BLaER1 (cell line): Measurements from ENCODE around the gene KRTAP4-7.
A peak's percentile ranks its signal among the peaks of the same experiment; 100 is the strongest.
"Not testable (repeated sequence)": the region's sequence is repeated elsewhere in the genome, so short reads cannot be mapped to it uniquely, and the experiment has no call there.

Source experiments
- H3K27ac ChIP-seq: shearing (Covaris generic); formaldehyde crosslinking; 2 replicates; pipeline ENCODE4 v1.8.1; 2022
- H3K27me3 ChIP-seq: shearing (Covaris generic); formaldehyde crosslinking; 2 replicates; pipeline ENCODE4 v1.8.1; 2022
- H3K36me3 ChIP-seq: shearing (Covaris generic); formaldehyde crosslinking; 2 replicates; pipeline ENCODE4 v1.8.1; 2022
- H3K4me1 ChIP-seq: shearing (Covaris generic); formaldehyde crosslinking; 2 replicates; pipeline ENCODE4 v1.8.1; 2022
- H3K4me2 ChIP-seq: shearing (Covaris generic); formaldehyde crosslinking; 2 replicates; pipeline ENCODE4 v1.8.1; 2022
- H3K4me3 ChIP-seq: shearing (Covaris generic); formaldehyde crosslinking; 2 replicates; pipeline ENCODE4 v1.8.1; 2022
- H3K9ac ChIP-seq: shearing (Covaris generic); formaldehyde crosslinking; 2 replicates; pipeline ENCODE4 v1.8.1; 2022
- H3K9me3 ChIP-seq: shearing (Covaris generic); formaldehyde crosslinking; 2 replicates; pipeline ENCODE4 v1.8.1; 2022
- H4K20me1 ChIP-seq: shearing (Covaris generic); formaldehyde crosslinking; 2 replicates; pipeline ENCODE4 v1.8.1; 2022
- Cebpa-rat ChIP-seq: shearing (Covaris generic); IDR thresholded peaks from 2 replicates; pipeline ENCODE4 v1.8.1; 2022

The KRTAP4-7 gene

DNA sequence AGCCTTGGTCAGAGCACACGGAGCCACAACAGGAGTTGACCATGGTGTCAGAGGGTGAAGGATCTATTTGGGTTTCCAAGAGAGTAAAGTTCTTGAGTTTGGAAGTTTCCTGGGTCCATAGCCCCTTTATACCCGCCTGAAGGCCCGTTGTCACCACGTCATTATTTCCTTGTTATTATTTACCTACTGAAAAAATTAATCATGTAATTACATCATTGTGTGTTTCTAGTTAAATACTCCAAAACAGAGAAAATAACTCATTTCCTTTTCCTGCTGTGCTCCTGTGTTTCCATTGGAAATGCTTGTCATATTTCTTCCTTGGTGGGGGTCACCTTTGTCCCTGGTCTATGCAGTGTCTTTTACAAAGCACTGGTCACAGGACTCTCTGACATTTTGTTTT lies 14.1 kb downstream of the KRTAP4-7 start, which contains the start of gene KRTAP4-8:
Gene KRTAP4-8 (minus strand): TSS at position 101 of the 400 bp plus-strand sequence. CDS start 58 bp downstream, at position 43.
- Histone ChIP-seq H3K27me3 (no peaks in the 10 kb centered on the region), H3K4me3 (no peak within 1 kb of the TSS), H3K4me1 (peaks cover 13% of the 10 kb centered on the region), H3K9ac (no peak within 1 kb of the TSS), H3K27ac (no peak within 1 kb of the TSS), H3K36me3 (no peaks in the 10 kb centered on the region), H3K9me3 (peaks cover 15% of the 10 kb centered on the region), H3K4me2 (no peak within 1 kb of the TSS), H4K20me1 (no peaks in the 10 kb centered on the region)
- no peak for TF ChIP-seq Cebpa-rat

DNA sequence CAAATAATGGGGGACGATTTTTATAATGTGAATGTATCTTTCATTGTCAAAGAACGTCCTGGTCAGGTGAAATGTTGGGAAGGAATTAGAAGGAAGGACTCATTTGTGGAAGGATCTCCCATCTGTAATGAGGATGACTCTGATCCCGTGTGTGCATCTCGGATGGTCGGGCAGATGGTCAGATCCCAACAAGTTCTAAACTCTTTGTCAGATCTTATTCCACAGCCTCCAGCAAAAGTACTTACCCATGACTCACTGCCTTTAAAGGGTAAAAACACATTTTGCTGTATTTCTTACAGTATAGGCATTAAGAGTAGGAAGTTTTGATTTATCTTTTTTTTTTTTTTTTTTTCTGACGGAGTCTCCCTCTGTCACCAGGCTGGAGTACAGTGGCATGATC lies 14.5 kb downstream of the KRTAP4-7 start:
- Histone ChIP-seq H3K27me3 (no peaks in the 10 kb centered on the region), H3K36me3 (no peaks in the 10 kb centered on the region), H3K9me3 (peaks cover 11% of the 10 kb centered on the region), H3K9ac (no peak overlapping the region), H3K27ac (no peak overlapping the region), H3K4me2 (no peak overlapping the region), H3K4me1 (peaks cover 13% of the 10 kb centered on the region), H4K20me1 (no peaks in the 10 kb centered on the region), H3K4me3 (no peak overlapping the region)
- no peak for TF ChIP-seq Cebpa-rat

DNA sequence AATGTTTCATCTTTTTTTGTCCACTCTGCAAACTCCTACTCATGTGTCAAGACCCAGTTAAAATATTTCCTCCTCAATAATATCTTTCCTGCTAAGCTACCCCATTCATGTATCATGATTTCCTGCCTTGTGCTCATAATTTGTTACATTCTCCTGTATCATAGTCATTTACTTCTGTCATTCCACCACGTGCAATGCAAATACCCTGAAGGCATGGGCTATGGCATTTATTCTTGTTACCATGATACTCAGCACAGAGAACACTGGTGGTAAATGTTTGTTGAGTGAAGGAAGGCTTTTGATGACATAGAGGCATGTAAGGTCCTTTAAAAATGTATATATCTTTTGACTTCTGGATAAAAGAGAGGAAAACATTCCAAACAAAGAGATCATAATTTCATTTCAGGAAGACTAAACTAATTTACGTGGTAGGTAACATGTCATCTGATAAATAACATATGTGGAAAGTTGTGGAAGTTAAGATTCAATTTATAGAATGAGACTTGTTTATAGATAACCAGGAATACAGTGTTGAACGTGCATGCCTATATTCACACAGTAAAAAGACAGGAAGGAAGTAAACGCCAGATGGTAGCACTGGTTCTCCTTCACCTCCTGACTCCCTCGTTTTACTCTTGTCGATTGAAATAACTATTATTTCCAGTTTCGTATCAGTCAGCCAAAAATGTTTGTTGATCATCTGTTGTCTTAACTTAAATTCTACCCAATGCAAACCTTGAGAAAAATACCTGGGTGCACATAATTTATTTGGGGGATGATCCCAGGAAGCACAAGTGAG lies 15.9 kb downstream of the KRTAP4-7 start:
- H3K9me3 ChIP-seq, H3K4me3 ChIP-seq, H3K27me3 ChIP-seq, H3K36me3 ChIP-seq, H3K9ac ChIP-seq, H3K27ac ChIP-seq, H4K20me1 ChIP-seq: not testable (repeated sequence)
- Histone ChIP-seq H3K4me1 (peaks cover 13% of the 10 kb centered on the region), H3K4me2 (peak overlapping the region; percentile 61)

DNA sequence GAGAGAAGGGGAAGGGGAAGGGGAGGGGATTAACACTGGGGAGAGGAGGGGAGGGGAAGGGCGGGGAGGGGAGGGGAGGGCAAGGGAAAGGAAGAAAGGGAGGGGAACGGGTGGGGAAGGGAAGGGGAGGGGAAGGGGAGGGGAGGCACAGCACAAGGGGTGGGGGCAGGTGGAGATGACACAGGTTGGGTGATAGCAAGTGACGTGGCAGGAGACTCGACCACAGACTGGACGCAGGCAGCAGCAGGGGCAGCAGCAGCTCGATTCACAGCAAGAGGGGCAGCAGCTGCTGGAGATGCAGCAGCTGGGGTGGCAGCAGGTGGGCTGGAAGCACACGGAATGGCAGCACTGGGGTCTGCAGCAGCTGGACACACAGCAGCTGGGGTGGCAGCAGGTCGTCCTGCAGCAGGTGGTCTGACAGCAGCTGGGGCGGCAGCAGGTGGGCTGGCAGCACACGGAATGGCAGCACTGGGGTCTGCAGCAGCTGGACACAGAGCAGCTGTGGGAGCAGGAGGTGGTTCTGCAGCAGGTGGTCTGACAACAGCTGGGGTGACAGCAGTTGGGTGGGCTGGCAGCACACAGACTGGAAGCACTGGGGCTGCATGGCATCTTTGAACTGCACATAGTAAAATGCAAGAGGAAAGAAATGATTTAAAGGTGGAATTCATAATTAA lies 17.8 kb downstream of the KRTAP4-7 start, which contains the start of gene KRTAP4-16:
Gene KRTAP4-16 (minus strand): TSS at position 624 of the 674 bp plus-strand sequence. CDS start 0 bp downstream, at position 624.
- Histone ChIP-seq H4K20me1 (no peaks in the 10 kb centered on the region), H3K4me1 (peaks cover 13% of the 10 kb centered on the region)

DNA sequence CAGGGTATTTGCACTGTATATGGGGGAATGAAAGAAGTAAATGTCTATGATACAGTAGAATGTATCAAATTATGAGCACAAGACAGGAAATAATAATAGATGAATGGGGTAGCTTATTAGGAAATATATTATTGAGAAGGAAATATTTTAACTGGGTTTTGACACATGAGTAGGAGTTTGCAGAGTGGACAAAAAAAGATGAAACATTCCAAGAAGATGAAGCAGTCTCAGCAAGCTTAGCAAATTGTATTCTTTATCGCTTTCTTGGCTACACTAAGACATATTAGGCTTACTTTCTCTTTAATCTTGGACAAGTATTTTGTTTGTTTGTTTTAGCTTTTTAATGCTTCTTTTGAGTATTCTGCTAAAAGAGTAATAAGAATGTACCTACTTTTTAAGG lies 19.9 kb downstream of the KRTAP4-7 start:
- H3K27me3 ChIP-seq, result no peaks in the 10 kb centered on the region
- H3K4me2 ChIP-seq, result no peak overlapping the region
- H3K36me3 ChIP-seq, result no peaks in the 10 kb centered on the region

More for the DNA sequence above, 17.8 kb downstream of the KRTAP4-7 start, which contains the start of gene KRTAP4-16:
- Histone ChIP-seq H3K4me2 (no peak within 1 kb of the TSS), H3K27ac (no peak within 1 kb of the TSS), H3K36me3 (no peaks in the 10 kb centered on the region), H3K9me3 (no peaks in the 10 kb centered on the region), H3K27me3 (no peaks in the 10 kb centered on the region), H3K9ac (no peak within 1 kb of the TSS), H3K4me3 (no peak within 1 kb of the TSS)
- TF ChIP-seq Cebpa-rat, result no peak

DNA sequence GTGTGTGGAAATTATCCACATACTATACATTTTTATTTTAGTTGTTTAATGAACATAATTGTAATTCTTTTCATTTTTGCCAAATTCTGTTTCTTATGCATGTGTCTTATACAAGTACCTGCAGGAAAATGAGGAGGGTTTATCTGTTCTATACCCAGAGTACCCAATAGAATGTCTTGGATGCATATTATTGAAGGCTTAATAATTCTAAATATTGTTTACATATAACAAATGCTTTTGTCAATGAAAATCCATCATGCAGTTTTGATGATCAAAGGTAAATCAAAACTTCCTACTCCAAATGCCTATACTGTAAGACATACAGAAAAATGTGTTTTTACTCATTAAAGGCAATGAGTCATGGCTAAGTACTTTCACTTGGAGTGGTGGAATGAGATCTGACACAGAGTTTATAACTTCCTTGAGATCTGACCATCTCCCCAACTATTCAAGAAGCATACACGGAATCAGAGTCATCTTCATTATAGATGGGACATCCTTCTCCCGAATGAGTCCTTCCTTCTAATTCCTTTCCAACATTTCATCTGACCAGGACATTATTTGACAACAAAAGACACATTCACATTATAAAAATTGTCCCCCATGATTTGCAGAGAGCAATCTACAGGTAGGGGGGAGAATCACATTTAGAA lies 20.6 kb downstream of the KRTAP4-7 start:
- H3K27me3 ChIP-seq, H4K20me1 ChIP-seq, H3K4me3 ChIP-seq, H3K4me2 ChIP-seq, H3K27ac ChIP-seq, H3K9me3 ChIP-seq, H3K36me3 ChIP-seq, H3K9ac ChIP-seq: not testable (repeated sequence)
- H3K4me1 ChIP-seq, result peaks cover 25% of the 10 kb centered on the region

More for the DNA sequence above, 19.9 kb downstream of the KRTAP4-7 start:
- Histone ChIP-seq H4K20me1 (no peaks in the 10 kb centered on the region), H3K4me1 (peaks cover 25% of the 10 kb centered on the region), H3K4me3 (no peak overlapping the region), H3K9ac (no peak overlapping the region), H3K27ac (no peak overlapping the region), H3K9me3 (no peaks in the 10 kb centered on the region)
- TF ChIP-seq Cebpa-rat, result no peak

DNA sequence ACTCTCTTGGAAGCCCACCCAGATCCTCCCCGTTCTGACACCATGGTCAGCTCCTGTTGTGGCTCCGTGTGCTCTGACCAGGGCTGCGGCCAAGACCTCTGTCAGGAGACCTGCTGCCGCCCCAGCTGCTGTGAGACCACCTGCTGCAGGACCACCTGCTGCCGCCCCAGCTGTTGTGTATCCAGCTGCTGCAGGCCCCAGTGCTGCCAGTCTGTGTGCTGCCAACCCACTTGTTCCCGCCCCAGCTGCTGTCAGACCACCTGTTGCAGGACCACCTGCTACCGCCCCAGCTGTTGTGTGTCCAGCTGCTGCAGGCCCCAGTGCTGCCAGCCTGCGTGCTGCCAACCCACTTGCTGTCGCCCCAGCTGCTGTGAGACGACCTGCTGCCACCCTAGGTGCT lies 21.4 kb downstream of the KRTAP4-7 start, which contains the start of gene KRTAP4-9:
Gene KRTAP4-9 (plus strand): TSS at position 43 of the 400 bp plus-strand sequence. CDS start 0 bp downstream, at position 43.
- H3K27ac ChIP-seq, H3K4me3 ChIP-seq, H3K36me3 ChIP-seq, H3K4me2 ChIP-seq, H3K9ac ChIP-seq, H3K9me3 ChIP-seq, H4K20me1 ChIP-seq, H3K27me3 ChIP-seq: not testable (repeated sequence)
- H3K4me1 ChIP-seq, result peaks cover 18% of the 10 kb centered on the region

DNA sequence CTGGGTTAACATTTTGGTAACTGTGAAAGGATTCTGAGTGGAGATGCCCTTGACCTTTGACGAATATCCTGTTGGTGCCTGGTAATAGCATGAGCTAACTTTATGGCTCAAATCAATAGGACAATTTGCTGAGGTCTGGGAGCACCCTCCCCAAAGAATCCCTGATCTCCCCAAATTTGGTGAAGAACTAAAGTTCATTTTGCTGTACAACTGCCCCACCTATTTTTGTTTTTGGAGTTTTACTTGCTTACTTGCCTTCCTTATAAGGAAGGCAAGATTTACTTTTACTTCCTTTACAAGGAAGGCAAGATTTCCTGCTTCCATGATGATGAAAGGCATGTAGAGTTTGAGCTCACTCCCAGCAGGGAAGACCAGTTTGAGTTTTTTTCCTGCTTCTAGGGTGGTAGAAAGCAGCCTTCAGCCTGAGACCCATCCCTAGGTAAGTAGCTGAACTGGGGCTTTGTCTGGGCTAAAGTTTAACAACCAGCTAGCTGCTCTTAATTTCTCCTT lies 24.0 kb downstream of the KRTAP4-7 start:
- H3K4me2 ChIP-seq, result peak overlapping the region; percentile 47
- H3K9me3 ChIP-seq, result peaks cover 17% of the 10 kb centered on the region
- no peaks in the 10 kb centered on the region for H3K27me3 ChIP-seq
- TF ChIP-seq Cebpa-rat, result no peak
- H3K36me3 ChIP-seq, result no peaks in the 10 kb centered on the region
- no peak overlapping the region for H3K27ac ChIP-seq
- no peak overlapping the region for H3K4me3 ChIP-seq
- H3K9ac ChIP-seq, result no peak overlapping the region
- peaks cover 13% of the 10 kb centered on the region for H3K4me1 ChIP-seq
- no peaks in the 10 kb centered on the region for H4K20me1 ChIP-seq

DNA sequence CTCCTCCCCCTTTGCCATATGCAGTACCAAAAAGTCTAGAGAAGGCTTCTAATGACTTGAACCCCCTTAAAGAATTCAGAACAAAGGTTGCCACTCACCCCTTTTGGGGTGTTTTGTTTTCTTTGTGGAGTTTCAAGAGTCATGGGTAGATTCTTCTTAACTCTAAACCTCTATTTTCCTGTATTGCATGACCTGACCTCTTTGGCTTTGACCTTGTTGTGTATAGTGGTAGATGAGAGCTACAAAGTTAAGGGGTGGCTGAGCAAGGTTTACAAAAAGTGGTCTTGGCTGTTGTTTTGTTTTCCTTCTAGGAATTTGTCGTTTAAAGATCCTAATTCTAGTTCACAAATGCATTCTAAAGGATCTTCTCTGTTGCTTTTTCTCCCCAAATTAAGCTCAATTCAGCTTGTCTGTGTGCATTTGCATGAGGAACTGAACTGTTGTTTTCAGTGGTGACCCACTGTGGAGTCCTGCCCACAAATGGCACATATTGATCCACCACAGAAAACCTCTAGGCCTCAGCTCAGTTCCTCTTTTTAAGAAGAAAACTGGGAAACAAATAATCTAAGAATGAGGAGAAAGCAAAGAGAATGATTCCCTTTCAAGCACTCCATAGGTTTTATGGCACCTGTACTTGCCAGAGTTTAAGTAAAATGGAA lies 24.9 kb downstream of the KRTAP4-7 start:
- not testable (repeated sequence) for H3K27me3 ChIP-seq, H3K4me3 ChIP-seq, H3K36me3 ChIP-seq, H4K20me1 ChIP-seq, H3K9ac ChIP-seq, H3K27ac ChIP-seq
- Histone ChIP-seq H3K9me3 (peaks cover 26% of the 10 kb centered on the region), H3K4me1 (peaks cover 13% of the 10 kb centered on the region), H3K4me2 (peak overlapping the region; percentile 47; the same call in 1 of the 2 replicates)
